ENCODE results near the gene HRG. TPM values are rescaled to one million over a fixed set of nuclear protein-coding genes. Genes with fewer than 3 reads are reported as not detected.

HRG gene
- total RNA-seq, 4 donors from 2014 or later = not detected

GRCh38 chr3:186644683-186645082 lies 21.1 kb upstream of the HRG start:
- no peak overlapping the region for H3K27ac ChIP-seq
- no peaks in the 10 kb centered on the region for H3K9me3 ChIP-seq
- peaks cover 0 to 3% of the 10 kb centered on the region in 2 donors for H3K27me3 ChIP-seq
- DNase-seq (ENCODE audit: low spot score in 2 of 2) = no peak
- no peak for TF ChIP-seq POLR2A (IDR thresholded peaks at IDR 0.05)
- no peak for TF ChIP-seq CTCF (IDR thresholded peaks at IDR 0.05)
- no peak for TF ChIP-seq EP300 (IDR thresholded peaks at IDR 0.05)
- no peak overlapping the region for H3K4me3 ChIP-seq
- no peaks in the 10 kb centered on the region for H3K4me1 ChIP-seq
- WGBS, 2 donors = 83 to 86% methylated on average over 3 of the region's 3 CpGs
- H3K36me3 ChIP-seq = no peaks in the 10 kb centered on the region

- Histone ChIP-seq H3K9me3 (no peaks in the 10 kb centered on the region), H3K36me3 (no peaks in the 10 kb centered on the region), H3K27ac (no peak overlapping the region), H3K27me3 (peaks cover 0 to 4% of the 10 kb centered on the region in 2 donors), H3K4me3 (no peak overlapping the region), H3K4me1 (no peaks in the 10 kb centered on the region)
- WGBS, 2 donors = 85 to 90% methylated on average over 4 of the region's 4 CpGs
- TF ChIP-seq CTCF (IDR thresholded peaks at IDR 0.05) (no peak), POLR2A (IDR thresholded peaks at IDR 0.05) (no peak), EP300 (IDR thresholded peaks at IDR 0.05) (no peak)
- DNase-seq (ENCODE audit: low spot score in 2 of 2) = no peak
These were observed 19.7 kb upstream of the HRG start for GRCh38 chr3:186646106-186646505.

- WGBS, 2 donors = 82 to 83% methylated on average over 1 of the region's 1 CpG
- no peak for TF ChIP-seq CTCF (IDR thresholded peaks at IDR 0.05)
- no peak for TF ChIP-seq EP300 (IDR thresholded peaks at IDR 0.05)
- TF ChIP-seq POLR2A (IDR thresholded peaks at IDR 0.05) = no peak
- no peak for DNase-seq (ENCODE audit: low spot score in 2 of 2)
These were observed 19.0 kb upstream of the HRG start for GRCh38 chr3:186646841-186647240.

GRCh38 chr3:186648851-186649250 lies 17.0 kb upstream of the HRG start:
- 86 to 91% methylated on average over 1 of the region's 1 CpG for WGBS, 2 donors
- no peak for DNase-seq (ENCODE audit: low spot score in 2 of 2)
- Histone ChIP-seq H3K27me3 (peaks cover 0 to 6% of the 10 kb centered on the region in 2 donors), H3K4me1 (no peaks in the 10 kb centered on the region), H3K9me3 (no peaks in the 10 kb centered on the region), H3K36me3 (no peaks in the 10 kb centered on the region), H3K27ac (no peak overlapping the region), H3K4me3 (no peak overlapping the region)
- no peak for TF ChIP-seq EP300 (IDR thresholded peaks at IDR 0.05)
- no peak for TF ChIP-seq POLR2A (IDR thresholded peaks at IDR 0.05)
- no peak for TF ChIP-seq CTCF (IDR thresholded peaks at IDR 0.05)

More at GRCh38 chr3:186646841-186647240, 19.0 kb upstream of the HRG start:
- Histone ChIP-seq H3K4me3 (no peak overlapping the region), H3K9me3 (no peaks in the 10 kb centered on the region), H3K27me3 (peaks cover 0 to 4% of the 10 kb centered on the region in 2 donors), H3K27ac (no peak overlapping the region), H3K36me3 (no peaks in the 10 kb centered on the region), H3K4me1 (no peaks in the 10 kb centered on the region)

GRCh38 chr3:186651678-186652215 lies 14.1 kb upstream of the HRG start:
- Histone ChIP-seq H3K4me3 (no peak overlapping the region), H3K27ac (no peak overlapping the region), H3K4me1 (no peaks in the 10 kb centered on the region), H3K27me3 (peaks cover 0 to 8% of the 10 kb centered on the region in 2 donors), H3K9me3 (no peaks in the 10 kb centered on the region), H3K36me3 (no peaks in the 10 kb centered on the region)
- TF ChIP-seq CTCF (IDR thresholded peaks at IDR 0.05) (no peak), EP300 (IDR thresholded peaks at IDR 0.05) (no peak), POLR2A (IDR thresholded peaks at IDR 0.05) (no peak)
- DNase-seq (ENCODE audit: low spot score in 2 of 2) = no peak
- 87 to 93% methylated on average over 3 of the region's 3 CpGs for WGBS, 2 donors
